MM.1S (cell line): ENCODE measurements around the gene NR6A1.

Source experiments
- DNase-seq: peaks from one replicate; pipeline ENCODE4 v3.0.0-alpha.2; 2015
- H2AFZ ChIP-seq: fragments of 300-600 bp; sonication (generic); 2 replicates; pipeline ENCODE4 v1.6.0; 2016; ENCODE audit warnings: antibody characterized with exemption, low read length
- H3F3A ChIP-seq: fragments of 300-600 bp; sonication (generic); 2 replicates; pipeline ENCODE4 v1.6.1; 2016; ENCODE audit warnings: mild to moderate bottlenecking, antibody characterized with exemption, low read length, moderate library complexity, mixed read lengths; ENCODE audit not compliant: insufficient read depth
- H3K27ac ChIP-seq: fragments of 300-600 bp; sonication (generic); 2 replicates; pipeline ENCODE4 v1.5.1; 2016; ENCODE audit warnings: mild to moderate bottlenecking, low read length
- H3K27me3 ChIP-seq: fragments of 300-600 bp; sonication (generic); replicated peaks from 2 replicates; pipeline ENCODE4 v1.6.0; 2016; ENCODE audit warnings: low read length; ENCODE audit not compliant: insufficient read depth
- H3K36me3 ChIP-seq: fragments of 300-600 bp; sonication (generic); replicated peaks from 2 replicates; pipeline ENCODE4 v1.6.1; 2016; ENCODE audit warnings: mild to moderate bottlenecking, low read length, mixed read lengths; ENCODE audit not compliant: insufficient read depth
- H3K4me1 ChIP-seq: fragments of 300-600 bp; sonication (generic); 2 replicates; pipeline ENCODE4 v1.6.1; 2016; ENCODE audit warnings: low read length, mixed read lengths
- H3K4me2 ChIP-seq: fragments of 300-600 bp; sonication (generic); 2 replicates; pipeline ENCODE4 v1.6.0; 2016; ENCODE audit warnings: low read depth, low read length
- H3K4me3 ChIP-seq: fragments of 300-600 bp; sonication (generic); 2 replicates; pipeline ENCODE4 v1.5.1; 2016; ENCODE audit warnings: low read length, mixed read lengths
- H3K79me2 ChIP-seq: fragments of 300-600 bp; sonication (generic); 2 replicates; pipeline ENCODE4 v1.6.1; 2016; ENCODE audit warnings: mixed run types, low read length, mixed read lengths
- H3K9ac ChIP-seq: fragments of 300-600 bp; sonication (generic); 2 replicates; pipeline ENCODE4 v1.6.1; 2016; ENCODE audit warnings: low read length, mixed read lengths
- H3K9me2 ChIP-seq: fragments of 300-600 bp; sonication (generic); replicated peaks from 2 replicates; pipeline ENCODE4 v1.6.1; 2016; ENCODE audit warnings: mild to moderate bottlenecking, low read length, mixed read lengths; ENCODE audit not compliant: insufficient read depth
- H3K9me3 ChIP-seq: fragments of 300-600 bp; sonication (generic); replicated peaks from 2 replicates; pipeline ENCODE4 v1.6.1; 2016; ENCODE audit warnings: mild to moderate bottlenecking, low read length, mixed read lengths; ENCODE audit not compliant: insufficient read depth
- H4K20me1 ChIP-seq: fragments of 300-600 bp; sonication (generic); 2 replicates; pipeline ENCODE4 v1.6.1; 2016; ENCODE audit warnings: mild to moderate bottlenecking, low read length, moderate library complexity, mixed read lengths; ENCODE audit not compliant: insufficient read depth
- CTCF ChIP-seq: fragments of 300-600 bp; sonication (generic); IDR thresholded peaks from 2 replicates; pipeline ENCODE4 v1.5.1; 2016; ENCODE audit warnings: antibody characterized with exemption, low read length, mixed read lengths
- EZH2 ChIP-seq: fragments of 300-600 bp; sonication (generic); optimal IDR thresholded peaks from 2 replicates; pipeline ENCODE3; 2017; ENCODE audit warnings: low read depth, mild to moderate bottlenecking, antibody characterized with exemption, low read length, mixed read lengths
- EZH2phosphoT487 ChIP-seq: fragments of 300-600 bp; sonication (generic); IDR thresholded peaks from 2 replicates; pipeline ENCODE4 v1.6.1; 2018; ENCODE audit warnings: antibody characterized with exemption, low read length

Gene NR6A1

DNA sequence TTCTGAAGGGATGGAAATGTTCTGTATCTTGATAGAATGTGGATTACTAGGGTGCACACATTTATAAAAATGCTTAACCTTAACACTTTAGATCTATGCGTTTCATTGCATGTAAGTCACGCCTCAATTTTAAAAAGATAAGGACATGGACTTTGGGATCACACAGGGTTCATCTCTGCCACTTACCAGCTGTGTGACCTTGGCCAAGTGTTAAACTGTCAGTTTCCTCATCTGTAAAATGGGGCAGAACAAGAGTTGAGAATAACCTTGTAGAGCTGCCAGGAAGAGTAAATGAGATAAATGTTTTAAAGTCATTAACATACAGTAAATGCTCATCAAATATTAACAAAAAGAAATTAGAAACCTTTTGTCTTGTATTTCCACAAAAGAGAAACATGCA lies 53.5 kb downstream of the NR6A1 start:
- H2AFZ ChIP-seq, result no peak overlapping the region
- no peaks in the 10 kb centered on the region for H3K9me2 ChIP-seq
- H3K4me3 ChIP-seq, result no peak overlapping the region
- TF ChIP-seq EZH2 (no peak), CTCF (no peak), EZH2phosphoT487 (no peak)
- no peaks in the 10 kb centered on the region for H3F3A ChIP-seq
- H3K9ac ChIP-seq, result no peak overlapping the region
- DNase-seq, result no peak
- 0 out of 2 replicates have a peak, but pooled peaks cover 4% of the 10 kb centered on the region for H3K4me1 ChIP-seq
- no peaks in the 10 kb centered on the region for H4K20me1 ChIP-seq
- no peak overlapping the region for H3K4me2 ChIP-seq
- no peaks in the 10 kb centered on the region for H3K27me3 ChIP-seq
- no peaks in the 10 kb centered on the region for H3K36me3 ChIP-seq
- H3K27ac ChIP-seq, result no peak overlapping the region
- no peaks in the 10 kb centered on the region for H3K79me2 ChIP-seq
- no peaks in the 10 kb centered on the region for H3K9me3 ChIP-seq

GRCh38 chr9:124716808-124717207 lies 54.3 kb downstream of the NR6A1 start:
- no peak overlapping the region for H3K4me2 ChIP-seq
- H3F3A ChIP-seq, result no peaks in the 10 kb centered on the region
- H3K9me3 ChIP-seq, result no peaks in the 10 kb centered on the region
- H3K79me2 ChIP-seq, result no peaks in the 10 kb centered on the region
- H3K27me3 ChIP-seq, result no peaks in the 10 kb centered on the region
- H3K36me3 ChIP-seq, result no peaks in the 10 kb centered on the region
- no peak overlapping the region for H3K27ac ChIP-seq
- H3K9me2 ChIP-seq, result no peaks in the 10 kb centered on the region
- H4K20me1 ChIP-seq, result no peaks in the 10 kb centered on the region
- H3K4me3 ChIP-seq, result no peak overlapping the region
- no peak for DNase-seq
- H3K4me1 ChIP-seq, result 0 out of 2 replicates have a peak, but pooled peaks cover 4% of the 10 kb centered on the region
- TF ChIP-seq CTCF, result no peak
- TF ChIP-seq EZH2phosphoT487, result no peak
- no peak for TF ChIP-seq EZH2
- H3K9ac ChIP-seq, result no peak overlapping the region
- no peak overlapping the region for H2AFZ ChIP-seq

GRCh38 chr9:124710766-124711165 lies 60.3 kb downstream of the NR6A1 start:
- Histone ChIP-seq H3K79me2 (no peaks in the 10 kb centered on the region), H3K9me3 (no peaks in the 10 kb centered on the region), H4K20me1 (no peaks in the 10 kb centered on the region), H3K27ac (no peak overlapping the region), H3K27me3 (no peaks in the 10 kb centered on the region), H3K9ac (no peak overlapping the region), H3K9me2 (no peaks in the 10 kb centered on the region), H2AFZ (no peak overlapping the region), H3K4me2 (no peak overlapping the region), H3K4me1 (no peaks in the 10 kb centered on the region), H3F3A (no peaks in the 10 kb centered on the region), H3K4me3 (no peak overlapping the region), H3K36me3 (no peaks in the 10 kb centered on the region)
- TF ChIP-seq EZH2phosphoT487 (no peak), CTCF (no peak), EZH2 (no peak)
- no peak for DNase-seq
